Adrenal gland (tissue), 5 donors: Measurements from ENCODE around the gene HADHA.

ENCODE experiments used
- POLR2A ChIP-seq, 2 donors: fragments of 450-650 bp; IDR thresholded peaks; one replicate each; pipeline ENCODE4 v1.6.1; 2017; ENCODE audit warnings: antibody characterized with exemption in 2 of 2, mild to moderate bottlenecking in 2 of 2, moderate library complexity in 1 of 2
- TF ChIP-seq, protein P1 (sequence below), 6 experiments: fragments of 450-650 bp in 4 of 6; fragments of 200-600 bp in 2 of 6; sonication (generic) in 1 of 6; IDR thresholded peaks; 1 replicate in 5 of 6; 2 replicates in 1 of 6; pipeline versions ENCODE4 v1.5.1 to v1.8.0; 2016 to 2021; ENCODE audit warnings: antibody characterized with exemption in 6 of 6, mild to moderate bottlenecking in 2 of 6, moderate library complexity in 1 of 6
- donor health status: DM: no; HTN: no; CAD: no.

DNA sequence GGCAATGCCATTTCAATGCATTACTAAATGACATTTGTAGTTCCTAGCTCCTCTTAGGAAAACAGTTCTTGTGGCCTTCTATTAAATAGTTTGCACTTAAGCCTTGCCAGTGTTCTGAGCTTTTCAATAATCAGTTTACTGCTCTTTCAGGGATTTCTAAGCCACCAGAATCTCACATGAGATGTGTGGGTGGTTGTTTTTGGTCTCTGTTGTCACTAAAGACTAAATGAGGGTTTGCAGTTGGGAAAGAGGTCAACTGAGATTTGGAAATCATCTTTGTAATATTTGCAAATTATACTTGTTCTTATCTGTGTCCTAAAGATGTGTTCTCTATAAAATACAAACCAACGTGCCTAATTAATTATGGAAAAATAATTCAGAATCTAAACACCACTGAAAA lies 45.6 kb upstream of the HADHA start:
- TF ChIP-seq, protein P1, sequence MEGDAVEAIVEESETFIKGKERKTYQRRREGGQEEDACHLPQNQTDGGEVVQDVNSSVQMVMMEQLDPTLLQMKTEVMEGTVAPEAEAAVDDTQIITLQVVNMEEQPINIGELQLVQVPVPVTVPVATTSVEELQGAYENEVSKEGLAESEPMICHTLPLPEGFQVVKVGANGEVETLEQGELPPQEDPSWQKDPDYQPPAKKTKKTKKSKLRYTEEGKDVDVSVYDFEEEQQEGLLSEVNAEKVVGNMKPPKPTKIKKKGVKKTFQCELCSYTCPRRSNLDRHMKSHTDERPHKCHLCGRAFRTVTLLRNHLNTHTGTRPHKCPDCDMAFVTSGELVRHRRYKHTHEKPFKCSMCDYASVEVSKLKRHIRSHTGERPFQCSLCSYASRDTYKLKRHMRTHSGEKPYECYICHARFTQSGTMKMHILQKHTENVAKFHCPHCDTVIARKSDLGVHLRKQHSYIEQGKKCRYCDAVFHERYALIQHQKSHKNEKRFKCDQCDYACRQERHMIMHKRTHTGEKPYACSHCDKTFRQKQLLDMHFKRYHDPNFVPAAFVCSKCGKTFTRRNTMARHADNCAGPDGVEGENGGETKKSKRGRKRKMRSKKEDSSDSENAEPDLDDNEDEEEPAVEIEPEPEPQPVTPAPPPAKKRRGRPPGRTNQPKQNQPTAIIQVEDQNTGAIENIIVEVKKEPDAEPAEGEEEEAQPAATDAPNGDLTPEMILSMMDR (IDR thresholded peaks at IDR 0.05) = no peak
- no peak for TF ChIP-seq POLR2A (IDR thresholded peaks at IDR 0.05)
